Activated naive CD4-positive, alpha-beta T cell (primary cell): Measurements from ENCODE around the gene SYCE1.
"Not testable (repeated sequence)": the region's sequence is repeated elsewhere in the genome, so short reads cannot be mapped to it uniquely, and the experiment has no call there.

Source experiments
- DNase-seq, 4 experiments: peaks; one replicate each; lab custom pipeline; 2025; lab: John Stamatoyannopoulos, UW

SYCE1 gene

GRCh38 chr10:133565441-133566294 is at the start of gene SYCE1:
Gene SYCE1, minus strand, starts transcription at chr10:133565583. Its CDS starts 54 bp downstream, at chr10:133565529.
- no peak for DNase-seq

GRCh38 chr10:133614830-133615580 is 49.6 kb upstream of the SYCE1 start:
- DNase-seq, result no peak

- DNase-seq, result no peak
Observed at GRCh38 chr10:133613699-133614098, 48.3 kb upstream of the SYCE1 start.

GRCh38 chr10:133611079-133611478 is 45.7 kb upstream of the SYCE1 start:
- no peak for DNase-seq

- no peak for DNase-seq
Observed at GRCh38 chr10:133608855-133609254, 43.5 kb upstream of the SYCE1 start.

- not testable (repeated sequence) for DNase-seq
Observed at GRCh38 chr10:133603434-133603833, 38.1 kb upstream of the SYCE1 start.

GRCh38 chr10:133600657-133601056 is 35.3 kb upstream of the SYCE1 start:
- DNase-seq, result no peak

- DNase-seq, result not testable (repeated sequence)
Observed at GRCh38 chr10:133599869-133600268, 34.5 kb upstream of the SYCE1 start.

GRCh38 chr10:133592716-133593115 is 27.3 kb upstream of the SYCE1 start:
- no peak for DNase-seq

- DNase-seq, result no peak
Observed at GRCh38 chr10:133590970-133591359, 25.6 kb upstream of the SYCE1 start.

GRCh38 chr10:133590226-133590969 is 25.0 kb upstream of the SYCE1 start:
- no peak for DNase-seq

- not testable (repeated sequence) for DNase-seq
Observed at GRCh38 chr10:133577037-133577436, 11.7 kb upstream of the SYCE1 start.

GRCh38 chr10:133573460-133573859 is 8.1 kb upstream of the SYCE1 start:
- not testable (repeated sequence) for DNase-seq

GRCh38 chr10:133572055-133572454 is 6.7 kb upstream of the SYCE1 start:
- not testable (repeated sequence) for DNase-seq

GRCh38 chr10:133569801-133570200 is 4.4 kb upstream of the SYCE1 start:
- DNase-seq, result not testable (repeated sequence)

- DNase-seq, result not testable (repeated sequence)
Observed at GRCh38 chr10:133568831-133569527, 3.6 kb upstream of the SYCE1 start.

GRCh38 chr10:133568287-133568614 is 2.9 kb upstream of the SYCE1 start:
- DNase-seq, result no peak

GRCh38 chr10:133567609-133568286 is 2.4 kb upstream of the SYCE1 start:
- DNase-seq, result no peak

- no peak for DNase-seq
Observed at GRCh38 chr10:133567119-133567518, 1.7 kb upstream of the SYCE1 start.

- no peak for DNase-seq
Observed at GRCh38 chr10:133564816-133565215, 567 bp downstream of the SYCE1 start.

GRCh38 chr10:133559216-133559615 is 6.2 kb downstream of the SYCE1 start:
- DNase-seq, result no peak
